ENCODE measurements around the gene UBE2L5. TPM values are rescaled to one million over a fixed set of nuclear protein-coding genes. Genes with fewer than 3 reads are reported as not detected.
"Not testable (repeated sequence)": the region's sequence is repeated elsewhere in the genome, so short reads cannot be mapped to it uniquely, and the experiment has no call there.

Gene UBE2L5
- total RNA-seq, 1 donor from 2014 or later, result not detected

- Mint-ChIP-seq H3K27me3 (no peaks in the 10 kb centered on the region), H3K9me3 (no peaks in the 10 kb centered on the region), H3K4me1 (ENCODE audit: unreplicated experiment) (peaks cover 6% of the 10 kb centered on the region), H3K36me3 (peaks cover 9% of the 10 kb centered on the region), H3K4me3 (no peak overlapping the region), H3K27ac (peak overlapping the region; percentile 24)
- TF ChIP-seq CTCF (conservative IDR thresholded peaks at IDR 0.05), result no peak
- no peak for DNase-seq (ENCODE audit: extremely low spot score, unreplicated experiment)
Measured at GRCh38 chr13:30456290-30456689, 34.0 kb downstream of the UBE2L5 start.

- H3K27me3 Mint-ChIP-seq, result no peaks in the 10 kb centered on the region
- H3K36me3 Mint-ChIP-seq, result peaks cover 17% of the 10 kb centered on the region
- no peak for DNase-seq (ENCODE audit: extremely low spot score, unreplicated experiment)
- H3K4me1 Mint-ChIP-seq (ENCODE audit: unreplicated experiment), result peaks cover 12% of the 10 kb centered on the region
- H3K4me3 Mint-ChIP-seq, result no peak overlapping the region
- no peaks in the 10 kb centered on the region for H3K9me3 Mint-ChIP-seq
- H3K27ac Mint-ChIP-seq, result peak overlapping the region; percentile 20
- TF ChIP-seq CTCF (conservative IDR thresholded peaks at IDR 0.05), result no peak
Measured at GRCh38 chr13:30457306-30457891, 35.1 kb downstream of the UBE2L5 start.

- H3K4me3 Mint-ChIP-seq, result peak overlapping the region; percentile 40
- H3K27ac Mint-ChIP-seq, result peak overlapping the region; percentile 55
- not testable (repeated sequence) for H3K9me3 Mint-ChIP-seq; H3K27me3 Mint-ChIP-seq; DNase-seq (ENCODE audit: extremely low spot score, unreplicated experiment)
- H3K36me3 Mint-ChIP-seq, result peaks cover 27% of the 10 kb centered on the region
- H3K4me1 Mint-ChIP-seq (ENCODE audit: unreplicated experiment), result peaks cover 13% of the 10 kb centered on the region
- peak; percentile 42 for TF ChIP-seq CTCF (conservative IDR thresholded peaks at IDR 0.05)
Measured at GRCh38 chr13:30461279-30462066, 39.2 kb downstream of the UBE2L5 start.

GRCh38 chr13:30463787-30464495 lies 41.6 kb downstream of the UBE2L5 start:
- Mint-ChIP-seq H3K9me3 (no peaks in the 10 kb centered on the region), H3K36me3 (peaks cover 24% of the 10 kb centered on the region), H3K4me1 (ENCODE audit: unreplicated experiment) (peaks cover 17% of the 10 kb centered on the region), H3K4me3 (peak overlapping the region; percentile 94), H3K27me3 (peaks cover 4% of the 10 kb centered on the region), H3K27ac (peak overlapping the region; percentile 95)
- DNase-seq (ENCODE audit: extremely low spot score, unreplicated experiment), result no peak
- no peak for TF ChIP-seq CTCF (conservative IDR thresholded peaks at IDR 0.05)

GRCh38 chr13:30464496-30465342 lies 42.4 kb downstream of the UBE2L5 start:
- peak; percentile 86 for DNase-seq (ENCODE audit: extremely low spot score, unreplicated experiment)
- Mint-ChIP-seq H3K9me3 (no peaks in the 10 kb centered on the region), H3K4me3 (peak overlapping the region; percentile 94), H3K36me3 (peaks cover 19% of the 10 kb centered on the region), H3K27ac (peak overlapping the region; percentile 95), H3K4me1 (ENCODE audit: unreplicated experiment) (peaks cover 13% of the 10 kb centered on the region), H3K27me3 (peaks cover 4% of the 10 kb centered on the region)
- no peak for TF ChIP-seq CTCF (conservative IDR thresholded peaks at IDR 0.05)
